ENCODE measurements around the gene MUC2.

MUC2 gene

DNA sequence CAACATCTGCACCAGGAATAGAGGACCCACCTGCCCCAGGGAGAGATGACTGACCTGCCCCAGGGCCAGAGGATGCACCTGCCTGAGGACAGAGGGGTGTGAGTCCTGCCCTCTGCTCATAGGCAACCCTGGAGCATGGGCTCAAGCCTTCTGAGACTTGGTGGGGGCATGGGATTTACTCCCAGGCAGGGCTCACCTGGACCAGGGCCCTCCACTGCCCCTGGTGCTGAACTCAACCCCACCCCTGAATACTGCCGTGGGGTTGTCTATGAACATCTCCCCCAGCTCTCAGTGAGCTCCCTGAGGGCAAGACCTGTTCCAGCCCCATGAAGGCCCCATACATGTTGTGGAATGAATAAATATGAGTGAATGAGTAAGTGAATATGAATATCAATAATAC, 49.3 kb downstream of the MUC2 start:
- H3K27me3 ChIP-seq (ENCODE audit: control insufficient read depth, insufficient read depth, low read length), result peaks cover 7% of the 10 kb centered on the region; the same call in 1 of the 2 replicates
- H3K4me1 ChIP-seq (ENCODE audit: control insufficient read depth, insufficient read depth, low read length), result no peaks in the 10 kb centered on the region
- no peak overlapping the region for H3K9ac ChIP-seq (ENCODE audit: low read length)
- H3K4me3 ChIP-seq (ENCODE audit: low read depth, low read length), result no peak overlapping the region
- no peaks in the 10 kb centered on the region for H3K36me3 ChIP-seq (ENCODE audit: control insufficient read depth, insufficient read depth, low read length)
- peaks cover 3% of the 10 kb centered on the region; the same call in 1 of the 2 replicates for H3K9me3 ChIP-seq (ENCODE audit: control insufficient read depth, insufficient read depth, low read depth, low read length)
- H3K27ac ChIP-seq (ENCODE audit: low read depth, low read length), result no peak overlapping the region
